NCI-H748 (cell line): ENCODE data around the gene SF3B2.
"Not testable (repeated sequence)": the region's sequence is repeated elsewhere in the genome, so short reads cannot be mapped to it uniquely, and the experiment has no call there.

Experiments
- DNase-seq: peaks from one replicate; lab custom pipeline; 2025; ENCODE audit not compliant: unreplicated experiment; lab: John Stamatoyannopoulos, UW

Gene SF3B2

DNA sequence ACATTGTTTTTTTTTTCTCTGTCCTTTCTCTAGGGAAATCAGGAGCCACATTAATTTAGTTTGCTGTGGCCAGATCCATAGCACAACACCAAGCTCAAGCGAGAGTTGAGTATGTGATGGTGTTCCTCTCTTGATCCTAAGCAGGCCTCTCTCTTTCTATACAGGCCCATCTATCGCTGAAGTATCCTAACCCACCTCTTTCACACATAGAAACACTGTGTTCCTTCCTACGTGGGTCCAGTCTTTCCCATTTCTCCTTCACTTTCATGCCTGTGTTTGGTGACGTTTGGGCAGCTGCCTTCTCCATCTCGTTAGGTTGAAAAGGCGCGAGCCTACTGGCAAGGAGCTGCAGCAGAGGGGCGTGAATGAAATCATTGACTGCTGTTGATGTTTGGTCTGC, 20.4 kb downstream of the SF3B2 start:
- no peak for DNase-seq

DNA sequence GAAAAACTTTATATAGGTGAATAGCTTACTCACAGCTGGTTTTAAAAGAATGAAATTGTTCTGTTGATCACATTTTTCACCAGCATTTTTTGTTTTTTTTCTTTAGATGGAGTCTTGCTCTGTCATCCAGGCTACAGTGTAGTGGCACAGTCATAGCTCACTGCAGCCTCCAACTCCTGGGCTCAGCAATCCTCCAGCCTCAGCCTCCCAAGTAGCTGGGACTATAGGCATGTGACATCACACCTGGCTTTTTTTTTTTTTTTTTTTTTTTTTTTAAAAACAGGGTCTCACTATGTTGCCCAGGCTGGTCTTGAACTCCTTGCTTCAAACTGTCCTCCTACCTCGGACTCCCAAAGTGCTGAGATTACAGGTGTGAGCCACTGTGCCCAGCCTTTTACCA, 21.5 kb downstream of the SF3B2 start:
- DNase-seq = no peak

DNA sequence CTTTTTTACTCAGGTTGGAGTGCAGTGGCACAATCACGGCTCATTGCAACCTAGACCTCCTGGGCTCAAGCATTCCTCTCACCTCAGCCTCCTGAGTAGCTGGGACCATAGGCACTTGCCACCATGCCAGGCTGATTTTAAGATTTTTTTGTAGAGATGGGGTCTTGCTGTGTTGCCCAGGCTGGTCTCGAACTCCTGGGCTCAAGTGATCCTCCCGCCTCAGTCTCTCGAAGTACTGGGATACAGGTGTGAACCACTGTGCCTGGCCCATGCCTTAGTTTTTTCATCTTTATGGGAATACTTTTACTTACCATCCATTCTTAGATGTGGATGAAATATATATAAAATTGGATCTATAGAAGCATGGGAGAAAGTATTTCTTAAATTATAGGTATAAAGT, 23.1 kb downstream of the SF3B2 start:
- DNase-seq = no peak

DNA sequence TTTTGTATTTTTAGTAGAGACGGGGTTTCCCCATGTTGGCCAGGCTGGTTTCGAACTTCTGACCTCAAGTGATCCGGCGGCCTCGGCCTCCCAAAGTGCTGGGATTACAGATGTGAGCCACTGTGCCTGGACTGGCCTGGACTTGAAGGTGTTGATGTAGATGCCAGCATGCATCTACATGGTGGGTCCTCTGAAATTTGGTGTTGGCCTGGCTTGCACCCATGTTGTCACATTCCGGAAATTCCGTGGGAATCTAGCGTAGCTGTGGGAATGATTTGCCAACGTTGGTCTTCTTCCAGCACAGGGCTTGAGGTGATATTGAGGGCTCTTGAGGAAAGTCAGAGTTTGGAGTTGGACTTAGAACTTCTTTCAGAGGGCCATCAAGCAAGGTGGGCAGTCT, 24.4 kb downstream of the SF3B2 start:
- no peak for DNase-seq

DNA sequence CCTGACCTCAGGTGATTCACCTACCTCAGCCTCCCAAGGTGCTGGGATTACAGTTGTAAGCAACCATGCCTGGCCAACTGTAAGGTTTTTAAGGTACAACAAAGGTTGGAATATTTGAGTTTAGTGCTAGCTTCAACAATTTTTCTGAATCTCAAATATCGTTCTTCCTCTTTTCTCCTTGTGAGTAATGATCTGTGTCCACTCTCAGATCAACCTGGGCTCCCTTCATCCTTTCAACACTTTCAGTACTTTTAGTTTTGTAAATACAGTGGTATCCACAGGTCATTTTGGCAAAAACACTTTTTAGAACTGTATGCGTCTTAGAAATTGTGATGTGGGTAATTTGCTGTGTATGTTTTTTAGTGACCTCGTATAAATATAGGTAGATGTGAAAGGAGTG, 25.8 kb downstream of the SF3B2 start:
- DNase-seq = no peak

DNA sequence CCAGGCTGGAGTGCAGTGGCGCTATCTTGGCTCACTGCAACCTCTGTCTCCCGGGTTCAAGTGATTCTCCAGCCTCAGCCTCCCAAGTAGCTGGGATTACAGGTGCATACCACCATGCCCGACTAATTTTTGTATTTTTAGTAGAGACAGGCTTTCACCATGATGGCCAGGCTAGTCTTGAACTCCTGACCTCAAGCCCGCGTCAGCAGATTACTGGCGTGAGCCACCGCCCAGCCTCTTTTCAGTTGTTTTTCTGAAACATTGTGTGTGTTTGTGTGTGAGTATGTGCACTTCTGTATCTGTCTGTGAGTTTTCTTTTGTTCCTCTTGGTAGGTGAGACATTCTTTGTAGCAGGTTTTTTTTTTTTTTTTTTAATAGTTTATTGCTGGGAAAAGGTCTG, 26.8 kb downstream of the SF3B2 start:
- not testable (repeated sequence) for DNase-seq

DNA sequence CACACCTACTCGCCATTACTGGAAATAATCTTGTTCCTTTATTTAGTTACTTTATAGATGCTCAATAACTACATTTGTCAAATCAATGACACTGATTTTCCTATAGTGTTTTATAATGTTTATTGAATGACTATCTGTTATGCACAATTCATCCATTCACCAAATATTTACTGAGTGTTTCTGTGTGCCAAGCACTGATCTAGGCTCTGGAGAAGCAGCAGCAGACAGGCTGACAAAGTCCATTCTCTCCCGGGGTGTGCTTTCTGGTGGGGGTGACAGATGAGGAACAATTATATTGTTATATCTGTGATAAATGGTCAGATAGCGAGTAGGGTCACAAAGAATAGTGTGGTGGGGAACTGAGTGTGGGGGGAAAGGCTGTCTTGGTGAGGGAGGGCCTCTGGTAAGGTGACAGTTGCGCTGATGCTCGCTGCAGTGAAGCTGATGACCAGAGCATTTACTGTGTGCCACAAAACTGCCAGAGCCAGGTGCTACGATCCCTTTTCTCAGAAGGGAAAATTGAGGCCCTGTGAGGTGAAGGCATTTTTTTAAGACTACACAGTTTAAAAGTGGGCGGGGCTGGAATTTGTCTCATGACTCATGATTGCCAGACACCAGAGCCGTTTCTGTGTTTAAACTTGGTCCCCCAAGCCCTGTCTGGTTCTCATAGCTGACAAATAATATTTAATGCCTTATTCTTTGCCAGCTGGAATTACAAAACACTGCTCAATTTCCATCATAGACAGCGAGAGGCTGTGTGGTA, 28.1 kb downstream of the SF3B2 start:
- no peak for DNase-seq

DNA sequence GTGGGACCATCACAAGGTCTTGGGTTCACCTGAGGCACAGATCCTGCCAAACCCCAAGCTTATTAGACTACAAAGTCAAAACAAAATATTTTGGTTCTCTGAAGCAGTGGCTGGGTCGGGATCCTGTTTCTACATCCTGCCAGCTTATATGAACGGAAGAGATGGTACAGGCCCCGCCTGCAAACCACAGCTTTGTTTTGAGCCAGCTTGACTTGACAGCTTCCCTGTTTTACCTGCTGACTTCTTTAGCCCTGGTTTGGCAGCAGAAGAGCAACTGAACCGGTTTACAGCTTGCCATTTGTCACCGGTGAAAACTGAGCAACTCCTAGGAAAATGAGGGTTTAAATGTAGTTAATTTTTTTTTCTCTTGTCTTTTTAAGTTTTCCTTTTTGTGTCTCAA, 29.3 kb downstream of the SF3B2 start:
- DNase-seq = peak; percentile 7

DNA sequence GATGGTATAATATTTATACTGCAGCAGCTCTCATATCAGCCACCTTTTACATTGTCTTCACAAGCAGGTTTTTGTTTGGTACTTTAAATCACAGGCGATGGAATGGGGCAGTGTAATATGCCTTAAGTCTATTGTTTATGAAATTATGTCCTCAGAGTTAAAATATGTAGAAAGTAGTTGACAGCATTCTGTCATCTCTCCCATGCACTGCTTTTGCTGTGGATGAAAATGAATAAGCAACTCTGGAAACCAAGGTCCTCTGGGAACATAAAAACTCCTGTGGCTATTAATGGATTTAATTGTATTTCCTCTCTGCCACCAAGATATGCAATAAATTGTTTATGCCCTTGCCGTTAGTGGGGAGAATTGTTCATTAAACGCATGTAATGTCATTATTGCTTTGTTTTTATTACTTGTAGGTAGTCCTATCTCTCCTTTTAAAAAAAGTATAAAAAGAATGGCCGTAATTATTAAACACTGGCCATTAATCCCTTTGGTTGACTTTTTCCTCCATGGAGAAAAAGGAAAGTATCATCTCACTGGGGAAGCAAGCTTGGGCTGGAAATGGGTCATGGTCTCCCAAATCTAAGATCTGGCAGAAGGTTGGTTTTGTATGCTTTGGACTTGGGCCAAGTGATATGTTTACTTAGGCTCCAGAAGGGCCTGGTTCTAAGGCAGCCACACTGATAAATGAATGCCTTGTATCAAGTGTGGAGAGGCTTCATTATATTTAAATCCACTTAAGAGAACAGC, 31.0 kb downstream of the SF3B2 start:
- DNase-seq = peak; percentile 84

DNA sequence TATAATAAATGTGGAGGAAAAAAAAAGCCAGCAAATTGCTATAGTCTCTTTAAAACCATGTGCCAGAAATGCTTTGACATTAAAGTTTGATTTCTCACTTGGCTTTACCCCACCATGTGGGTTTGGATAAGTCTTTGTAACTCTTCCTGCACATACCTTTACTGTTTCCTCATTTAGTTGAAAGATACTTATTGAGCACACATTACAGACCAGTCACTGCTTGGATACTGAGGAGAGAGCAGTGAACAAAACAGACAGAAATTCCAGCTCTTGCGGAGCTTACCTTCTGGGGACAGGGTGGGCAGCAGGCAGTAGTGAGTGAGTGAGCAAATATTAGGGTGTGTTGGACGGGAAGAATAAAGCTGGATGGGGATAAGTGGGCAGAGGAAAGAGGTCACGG, 31.6 kb downstream of the SF3B2 start:
- no peak for DNase-seq

DNA sequence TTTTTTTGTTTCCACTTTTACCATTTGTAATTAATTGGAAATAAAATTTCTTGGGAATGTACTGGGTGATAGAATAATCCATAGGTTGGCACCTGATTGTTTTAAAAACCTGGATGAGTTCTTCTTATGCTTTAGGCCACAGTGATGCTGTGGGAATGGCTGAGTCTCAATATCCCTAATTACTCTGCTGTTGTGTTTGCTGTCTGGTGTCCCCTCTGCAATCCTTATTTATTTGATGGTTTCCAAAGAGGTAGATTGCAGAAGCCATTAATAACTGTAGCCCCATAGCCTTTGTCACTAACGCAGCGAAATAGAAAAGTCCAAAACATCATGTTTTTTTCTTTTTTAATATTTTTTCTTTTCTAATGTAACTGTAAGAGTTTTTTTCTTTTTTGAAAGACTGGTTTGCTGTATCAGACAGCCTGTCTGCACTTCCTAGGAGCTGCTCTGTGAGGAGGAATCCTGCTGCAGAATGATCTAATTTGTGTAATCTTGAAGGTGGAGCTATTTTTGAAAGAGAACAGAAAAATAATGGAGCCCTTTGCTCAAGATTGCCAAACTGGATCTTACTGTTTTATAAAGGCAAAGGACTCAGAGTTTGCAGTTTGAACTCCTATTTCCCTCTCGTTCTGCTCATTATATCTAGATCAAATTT, 32.8 kb downstream of the SF3B2 start:
- DNase-seq = no peak

DNA sequence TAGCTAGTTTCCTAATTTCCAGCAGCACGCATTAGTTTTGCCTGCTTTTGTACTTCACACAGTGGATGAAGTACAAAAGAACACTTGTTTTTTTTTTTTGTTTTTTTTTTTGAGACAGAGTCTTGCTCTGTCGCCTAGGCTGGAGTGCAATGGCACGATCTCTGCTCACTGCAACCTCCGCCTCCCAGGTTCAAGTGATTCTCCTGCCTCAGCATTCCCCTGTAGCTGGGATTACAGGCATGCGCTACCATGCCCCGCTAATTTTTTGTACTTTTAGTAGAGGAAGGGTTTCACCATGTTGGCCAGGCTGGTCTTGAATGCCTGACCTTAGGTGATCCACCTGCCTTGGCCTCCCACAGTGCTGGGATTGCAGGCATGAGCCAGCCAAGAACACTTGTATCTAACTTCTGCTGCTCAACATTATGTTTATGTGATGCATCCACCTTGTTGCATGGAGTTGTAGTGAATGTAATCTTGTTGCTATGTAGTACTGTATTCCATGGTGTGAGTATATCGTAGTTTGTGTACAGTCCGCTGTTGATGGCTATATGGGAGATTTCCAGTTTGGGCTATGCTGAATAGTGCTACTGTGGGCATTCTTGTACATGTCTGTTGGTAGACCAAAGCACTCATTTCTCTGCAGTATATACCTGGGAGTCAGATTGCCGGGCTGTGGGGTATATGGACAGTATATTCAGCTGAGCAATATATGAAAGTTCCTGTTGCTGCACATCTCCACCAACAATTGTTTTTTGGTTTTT, 35.2 kb downstream of the SF3B2 start:
- no peak for DNase-seq

DNA sequence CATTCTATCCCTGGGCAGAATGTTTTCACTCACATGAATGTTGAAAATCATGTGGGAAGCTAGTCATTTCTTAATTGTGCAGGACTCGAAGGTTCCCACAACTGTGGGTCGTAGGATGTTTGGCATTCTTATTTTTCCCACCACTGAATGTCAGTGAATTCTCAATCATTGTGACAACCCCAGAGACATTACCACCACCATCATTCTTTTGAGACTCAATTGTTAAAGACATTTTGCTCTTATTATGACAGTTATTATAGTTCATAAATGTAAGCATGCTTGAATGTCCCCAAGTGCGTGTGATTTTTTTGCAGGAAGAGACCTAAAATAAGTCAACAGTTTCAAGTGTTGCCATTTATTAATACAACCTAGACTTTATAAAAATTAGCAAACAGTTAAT, 36.9 kb downstream of the SF3B2 start:
- DNase-seq = no peak

DNA sequence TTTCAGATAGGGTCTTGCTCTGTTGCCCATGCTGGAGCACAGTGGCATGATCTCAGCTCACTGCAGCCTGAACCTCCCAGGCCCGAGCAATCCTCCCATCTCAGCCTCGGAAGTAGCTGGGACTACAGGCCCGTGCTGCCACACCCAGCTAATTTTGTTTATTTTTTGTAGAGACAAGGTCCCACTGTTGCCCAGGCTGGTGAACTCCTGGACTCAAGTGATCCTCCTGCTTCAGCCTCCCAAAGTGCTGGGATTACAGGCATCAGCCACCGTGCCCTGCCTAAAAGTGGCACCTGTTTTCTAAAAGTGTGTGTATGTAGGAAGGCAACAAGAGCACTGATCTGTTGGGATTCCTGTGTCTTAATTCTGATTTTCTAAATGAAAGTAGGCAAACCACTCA, 38.1 kb downstream of the SF3B2 start:
- no peak for DNase-seq

DNA sequence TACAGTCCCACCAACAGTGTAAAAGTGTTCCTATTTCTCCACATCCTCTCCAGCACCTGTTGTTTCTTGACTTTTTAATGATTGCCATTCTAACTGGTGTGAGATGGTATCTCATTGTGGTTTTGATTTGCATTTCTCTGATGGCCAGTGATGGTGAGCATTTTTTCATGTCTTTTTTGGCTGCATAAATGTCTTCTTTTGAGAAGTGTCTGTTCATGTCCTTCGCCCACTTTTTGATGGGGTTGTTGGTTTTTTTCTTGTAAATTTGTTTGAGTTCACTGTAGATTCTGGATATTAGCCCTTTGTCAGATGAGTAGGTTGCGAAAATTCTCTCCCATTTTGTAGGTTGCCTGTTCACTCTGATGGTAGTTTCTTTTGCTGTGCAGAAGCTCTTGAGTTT, 40.0 kb downstream of the SF3B2 start:
- not testable (repeated sequence) for DNase-seq

DNA sequence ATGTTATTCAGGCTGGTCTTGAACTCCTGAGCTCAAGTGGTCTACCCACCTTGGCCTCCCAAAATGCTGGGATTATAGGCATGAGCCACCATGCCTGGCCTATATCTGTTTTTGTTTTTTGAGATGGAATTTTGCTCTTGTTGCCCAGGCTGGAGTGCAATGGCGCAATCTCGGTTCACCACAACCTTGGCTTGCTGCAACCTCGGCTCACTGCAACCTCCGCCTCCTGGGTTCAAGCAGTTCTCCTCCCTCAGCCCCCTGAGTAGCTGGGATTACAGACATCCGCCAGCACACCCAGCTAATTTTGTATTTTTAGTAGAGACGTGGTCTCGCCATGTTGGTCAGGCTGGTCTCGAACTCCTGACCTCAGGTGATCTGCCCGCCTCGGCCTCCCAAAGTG, 47.6 kb downstream of the SF3B2 start:
- not testable (repeated sequence) for DNase-seq

DNA sequence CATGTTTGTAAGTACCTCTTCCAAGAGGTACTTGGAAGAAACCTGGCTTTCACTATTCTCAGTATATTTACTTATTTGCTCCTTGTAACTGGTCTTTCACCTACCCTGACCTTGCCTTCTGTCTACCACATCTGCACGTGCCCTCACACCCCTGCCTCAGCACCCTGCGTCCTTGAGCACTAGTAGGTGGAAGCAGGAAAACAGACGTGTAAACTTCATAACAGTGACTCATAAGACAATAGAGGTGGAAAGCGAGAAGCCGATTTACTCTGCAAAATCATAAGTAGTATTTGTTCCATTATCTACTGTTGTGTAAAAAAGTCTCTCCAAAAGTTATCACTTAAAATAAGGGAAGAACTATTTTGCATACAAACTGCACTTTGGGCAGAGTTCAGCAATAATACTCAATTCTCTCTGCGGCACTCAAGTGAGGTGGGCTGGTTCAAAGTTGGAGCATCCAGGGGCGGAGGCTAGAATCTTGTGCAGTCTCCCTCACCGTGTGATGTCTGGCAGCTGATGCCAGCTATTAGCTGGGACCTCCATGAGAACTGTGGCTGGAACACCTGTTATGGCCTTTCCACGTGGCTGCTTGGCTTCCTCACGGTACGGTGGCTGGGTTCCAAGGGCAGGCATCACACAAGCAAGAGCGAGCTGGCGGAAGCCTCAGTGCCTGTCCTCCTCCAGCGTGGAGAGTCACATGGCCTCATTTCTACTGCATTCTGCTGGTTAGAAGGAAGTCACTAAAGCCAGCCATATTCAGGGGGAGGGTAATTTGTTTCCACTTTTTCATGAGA, 48.3 kb downstream of the SF3B2 start:
- peak; percentile 12 for DNase-seq

DNA sequence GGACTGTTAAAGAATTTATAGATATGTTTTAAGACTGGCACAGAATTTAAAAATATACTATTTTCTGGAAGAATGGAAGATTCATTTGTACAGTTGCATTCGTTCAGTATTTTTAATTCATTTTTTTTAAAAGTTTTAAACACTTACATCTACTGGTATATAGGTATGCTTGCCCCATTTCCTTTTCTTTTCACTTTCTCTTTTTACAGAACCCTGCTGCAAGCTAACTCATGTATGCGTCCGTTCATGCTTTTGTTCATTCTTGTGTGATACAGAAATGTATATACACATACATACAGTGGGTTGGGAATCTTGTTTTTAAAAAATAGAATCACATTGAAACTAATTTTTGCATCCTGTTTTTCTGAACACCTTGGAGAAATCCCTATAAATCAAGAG, 48.9 kb downstream of the SF3B2 start:
- no peak for DNase-seq

DNA sequence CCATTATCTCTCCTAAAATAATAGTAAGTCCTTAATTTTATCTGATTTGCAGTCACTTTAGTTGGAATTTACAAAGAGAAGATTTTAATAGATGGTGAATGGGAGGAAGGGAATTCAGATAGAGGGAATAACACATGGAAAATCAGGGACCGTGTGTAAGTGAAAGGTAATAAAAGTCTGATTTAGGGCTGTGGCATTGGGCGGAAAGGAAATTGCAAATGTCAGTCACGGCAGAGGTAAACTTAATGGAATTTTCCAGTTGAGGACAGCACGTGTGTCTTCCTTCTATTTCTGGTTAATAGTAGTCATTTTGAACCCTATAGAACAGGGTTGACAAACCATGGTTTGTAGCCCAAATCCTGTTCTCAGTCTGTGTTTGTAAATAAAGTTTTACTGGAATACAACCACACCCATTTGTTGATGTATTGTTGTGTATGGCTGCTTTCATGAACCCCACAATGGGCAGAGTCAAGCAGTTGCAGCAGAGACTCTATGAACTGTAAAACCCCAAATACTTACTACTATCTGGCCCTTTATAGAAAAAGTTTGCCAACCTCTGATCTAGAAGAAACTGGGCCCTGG, 52.0 kb downstream of the SF3B2 start:
- no peak for DNase-seq
